ENCODE results near the gene ADORA1. TPM values are rescaled to one million over a fixed set of nuclear protein-coding genes. Genes with fewer than 3 reads are reported as not detected.

ADORA1 gene
- total RNA-seq, 1 experiment from 2014 or later = 1.2 TPM

- H3K9me3 ChIP-seq (ENCODE audit: low read depth, low read length, poor library complexity, severe bottlenecking) = no peaks in the 10 kb centered on the region
- intact Hi-C loops (cut with micrococcal nuclease; ENCODE audit: unreplicated experiment) = no loop called here
- TF ChIP-seq CTCF (conservative IDR thresholded peaks at IDR 0.05; ENCODE audit: low read depth, low read length) = peak; percentile 30
- TF ChIP-seq EZH2 (IDR thresholded peaks at IDR 0.05; ENCODE audit: borderline replicate concordance, low read depth, low read length, poor library complexity, severe bottlenecking) = no peak
- H3K36me3 ChIP-seq (ENCODE audit: insufficient read depth, low read length, poor library complexity, severe bottlenecking) = no peaks in the 10 kb centered on the region
- ChIA-PET POLR2A (ENCODE audit: low non-redundant PET) (no interaction called here), CTCF (no interaction called here)
- no peak overlapping the region for H3K27ac ChIP-seq (ENCODE audit: low read depth, low read length, poor library complexity, severe bottlenecking)
- peaks cover 26% of the 10 kb centered on the region for H3K4me1 ChIP-seq (ENCODE audit: insufficient read depth, low read length, poor library complexity, severe bottlenecking)
- H3K4me3 ChIP-seq (ENCODE audit: low read depth, low read length, poor library complexity, severe bottlenecking) = no peak overlapping the region
- H3K27me3 ChIP-seq (replicated peaks; ENCODE audit: insufficient read depth, low read depth, low read length, poor library complexity) = no peaks in the 10 kb centered on the region
- no TSS peak for BruUV-seq (replicated peaks)
- DNase-seq (ENCODE audit: low spot score) = no peak
Observed at GRCh38 chr1:203148127-203148526, 20.6 kb downstream of the ADORA1 start.

- Histone ChIP-seq H3K4me1 (ENCODE audit: insufficient read depth, low read length, poor library complexity, severe bottlenecking) (peaks cover 30% of the 10 kb centered on the region), H3K27me3 (replicated peaks; ENCODE audit: insufficient read depth, low read depth, low read length, poor library complexity) (no peaks in the 10 kb centered on the region), H3K9me3 (ENCODE audit: low read depth, low read length, poor library complexity, severe bottlenecking) (no peaks in the 10 kb centered on the region), H3K36me3 (ENCODE audit: insufficient read depth, low read length, poor library complexity, severe bottlenecking) (no peaks in the 10 kb centered on the region), H3K27ac (ENCODE audit: low read depth, low read length, poor library complexity, severe bottlenecking) (no peak overlapping the region), H3K4me3 (ENCODE audit: low read depth, low read length, poor library complexity, severe bottlenecking) (no peak overlapping the region)
- BruUV-seq (replicated peaks) = no TSS peak
- POLR2A ChIA-PET (ENCODE audit: low non-redundant PET) = no interaction called here
- CTCF ChIA-PET = no interaction called here
- TF ChIP-seq EZH2 (IDR thresholded peaks at IDR 0.05; ENCODE audit: borderline replicate concordance, low read depth, low read length, poor library complexity, severe bottlenecking) = no peak
- DNase-seq (ENCODE audit: low spot score) = no peak
- intact Hi-C loops (cut with micrococcal nuclease; ENCODE audit: unreplicated experiment) = no loop called here
Observed at GRCh38 chr1:203148579-203148978, 21.1 kb downstream of the ADORA1 start.

- TF ChIP-seq EZH2 (IDR thresholded peaks at IDR 0.05; ENCODE audit: borderline replicate concordance, low read depth, low read length, poor library complexity, severe bottlenecking) = no peak
- no peak for TF ChIP-seq CTCF (conservative IDR thresholded peaks at IDR 0.05; ENCODE audit: low read depth, low read length)
- Histone ChIP-seq H3K4me1 (ENCODE audit: insufficient read depth, low read length, poor library complexity, severe bottlenecking) (peaks cover 37% of the 10 kb centered on the region), H3K27me3 (replicated peaks; ENCODE audit: insufficient read depth, low read depth, low read length, poor library complexity) (no peaks in the 10 kb centered on the region), H3K27ac (ENCODE audit: low read depth, low read length, poor library complexity, severe bottlenecking) (no peak overlapping the region), H3K36me3 (ENCODE audit: insufficient read depth, low read length, poor library complexity, severe bottlenecking) (no peaks in the 10 kb centered on the region), H3K9me3 (ENCODE audit: low read depth, low read length, poor library complexity, severe bottlenecking) (no peaks in the 10 kb centered on the region), H3K4me3 (ENCODE audit: low read depth, low read length, poor library complexity, severe bottlenecking) (no peak overlapping the region)
- ChIA-PET POLR2A (ENCODE audit: low non-redundant PET) (no interaction called here), CTCF (interaction anchor here (0.6 kb wide), 1 partner anchor 988 kb away, joined by 8 read pairs; no protein-coding TSS in a partner anchor)
- intact Hi-C loops (cut with micrococcal nuclease; ENCODE audit: unreplicated experiment) = no loop called here
- BruUV-seq (replicated peaks) = no TSS peak
- no peak for DNase-seq (ENCODE audit: low spot score)
Observed at GRCh38 chr1:203149188-203149840, 21.8 kb downstream of the ADORA1 start.
